GM12874 (cell line): Measurements from ENCODE around the gene LRRTM2.

ENCODE experiments used
- CTCF ChIP-seq: IDR thresholded peaks from 2 replicates; pipeline ENCODE4 v1.5.1; 2011; ENCODE audit warnings: low read depth, mild to moderate bottlenecking, control low read depth, low read length, moderate library complexity; ENCODE audit not compliant: insufficient read depth

Gene LRRTM2

GRCh38 chr5:138898742-138899141 lies 23.6 kb upstream of the LRRTM2 start:
- no peak for TF ChIP-seq CTCF

DNA sequence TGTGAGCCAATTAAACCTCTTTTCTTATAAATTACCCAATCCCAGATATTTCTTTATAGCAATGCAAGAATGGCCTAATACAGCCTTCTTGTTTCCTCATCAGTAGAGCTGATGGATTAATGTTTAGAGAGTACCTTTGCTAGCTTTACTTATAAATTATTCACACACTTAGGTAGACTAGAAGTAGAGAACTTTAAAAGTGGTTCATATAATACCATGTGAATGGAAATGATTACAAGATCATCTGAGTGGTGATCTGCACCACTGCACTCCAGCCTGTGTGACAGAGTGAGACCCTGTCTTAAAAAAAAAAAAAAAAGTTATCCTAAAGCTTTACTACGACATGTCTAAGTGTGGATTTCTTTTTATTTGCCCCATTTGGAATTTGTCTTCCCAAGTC lies 23.2 kb upstream of the LRRTM2 start:
- TF ChIP-seq CTCF, result no peak

GRCh38 chr5:138895918-138896317 lies 20.8 kb upstream of the LRRTM2 start:
- TF ChIP-seq CTCF, result no peak

DNA sequence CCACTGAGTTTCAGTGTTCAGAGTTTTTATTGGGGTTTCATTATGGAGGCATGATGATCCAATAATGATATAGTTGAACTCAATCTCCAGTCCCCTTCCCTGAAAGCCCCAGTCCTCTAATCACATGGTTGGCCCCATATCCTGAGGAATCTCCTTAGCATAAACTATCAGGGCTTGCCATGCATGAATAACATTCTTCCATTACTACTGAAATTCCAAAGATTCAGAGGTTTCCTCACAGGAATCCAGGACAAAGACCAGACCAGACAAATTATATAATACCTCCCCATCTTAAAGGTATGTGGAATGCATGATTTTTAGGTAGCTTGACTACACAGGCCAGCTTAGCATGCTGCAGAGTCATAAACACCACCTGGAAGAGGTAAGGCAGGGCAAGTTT lies 15.5 kb upstream of the LRRTM2 start:
- TF ChIP-seq CTCF, result no peak

GRCh38 chr5:138889994-138890393 lies 14.9 kb upstream of the LRRTM2 start:
- TF ChIP-seq CTCF, result no peak

DNA sequence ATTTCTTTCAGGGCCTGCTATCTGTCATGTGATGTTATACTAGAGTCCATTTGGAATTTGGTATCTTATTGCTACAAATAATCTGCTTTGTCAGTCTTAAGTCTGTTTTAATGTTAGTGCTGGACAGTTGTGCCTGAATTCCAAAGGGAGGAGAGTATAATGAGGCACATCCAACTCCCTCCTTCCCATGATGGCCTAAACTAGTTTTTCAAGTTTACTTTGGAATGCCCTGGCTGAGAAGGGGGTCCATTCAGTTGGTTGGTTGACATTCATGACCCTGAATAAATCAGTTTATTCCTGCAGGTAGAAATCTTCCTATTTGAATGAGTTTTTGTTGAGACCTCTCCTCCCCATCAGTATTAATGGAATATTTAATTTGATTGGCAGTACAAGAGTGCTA lies 9.4 kb upstream of the LRRTM2 start:
- TF ChIP-seq CTCF, result no peak

- TF ChIP-seq CTCF, result no peak
These were observed 9.0 kb upstream of the LRRTM2 start for GRCh38 chr5:138884094-138884493.

DNA sequence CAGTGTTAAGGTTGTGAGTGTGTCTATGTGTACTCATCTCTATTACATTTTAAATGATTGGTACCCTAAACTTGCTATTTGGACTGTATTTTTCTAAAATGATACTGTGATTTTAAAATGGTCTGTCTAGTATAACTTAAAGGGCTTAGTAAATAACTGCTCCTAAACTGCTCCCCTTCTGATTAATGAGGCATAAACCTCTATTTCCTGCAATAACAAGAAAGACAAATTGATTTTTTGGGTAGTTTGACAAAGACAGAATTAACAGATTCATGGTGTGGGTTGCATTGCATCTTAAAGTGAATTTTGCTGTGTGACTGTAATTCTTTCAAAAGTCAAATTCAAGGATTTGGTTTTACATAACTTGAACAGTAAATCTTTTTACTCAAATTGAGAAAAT lies 8.1 kb upstream of the LRRTM2 start:
- TF ChIP-seq CTCF, result no peak
